ENCODE results near the gene RAB3B.

- TF ChIP-seq EZH2 (IDR thresholded peaks at IDR 0.05), result no peak
- TF ChIP-seq POLR2AphosphoS5 (IDR thresholded peaks at IDR 0.05; ENCODE audit: borderline replicate concordance, low read depth, low read length), result no peak
Observed at GRCh38 chr1:52037909-52038308, 47.4 kb upstream of the RAB3B start.

Data from SK-N-MC (cell line).